HPDE6-E6E7 (cell line): Measurements from ENCODE around the gene DLGAP4.
A peak's percentile ranks its signal among the peaks of the same experiment; 100 is the strongest.

Experiments used
- DNase-seq: peaks from one replicate; pipeline ENCODE4 v3.0.0; 2011; ENCODE audit warnings: missing footprints; ENCODE audit errors: extremely low spot score

DLGAP4 gene

DNA sequence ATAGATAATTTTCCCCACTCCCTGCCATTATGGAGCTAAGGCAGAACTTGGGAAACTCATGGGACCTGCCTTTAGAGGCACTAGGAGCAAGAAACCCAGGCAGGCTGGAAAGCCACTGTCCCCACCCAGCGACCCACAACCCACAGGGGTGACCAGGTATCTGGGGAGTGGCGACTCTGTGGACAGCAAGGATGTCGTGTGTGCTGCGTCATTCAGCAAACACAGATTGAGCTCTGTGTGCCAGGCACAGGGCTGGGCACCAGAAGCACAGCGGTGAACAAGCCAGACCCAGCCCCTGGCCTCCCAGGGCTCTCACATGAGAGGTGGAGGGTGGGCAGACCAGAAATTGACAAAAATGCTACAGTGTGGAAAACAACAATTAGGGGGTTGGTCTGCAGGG is 27.7 kb downstream of the DLGAP4 start:
- no peak for DNase-seq

DNA sequence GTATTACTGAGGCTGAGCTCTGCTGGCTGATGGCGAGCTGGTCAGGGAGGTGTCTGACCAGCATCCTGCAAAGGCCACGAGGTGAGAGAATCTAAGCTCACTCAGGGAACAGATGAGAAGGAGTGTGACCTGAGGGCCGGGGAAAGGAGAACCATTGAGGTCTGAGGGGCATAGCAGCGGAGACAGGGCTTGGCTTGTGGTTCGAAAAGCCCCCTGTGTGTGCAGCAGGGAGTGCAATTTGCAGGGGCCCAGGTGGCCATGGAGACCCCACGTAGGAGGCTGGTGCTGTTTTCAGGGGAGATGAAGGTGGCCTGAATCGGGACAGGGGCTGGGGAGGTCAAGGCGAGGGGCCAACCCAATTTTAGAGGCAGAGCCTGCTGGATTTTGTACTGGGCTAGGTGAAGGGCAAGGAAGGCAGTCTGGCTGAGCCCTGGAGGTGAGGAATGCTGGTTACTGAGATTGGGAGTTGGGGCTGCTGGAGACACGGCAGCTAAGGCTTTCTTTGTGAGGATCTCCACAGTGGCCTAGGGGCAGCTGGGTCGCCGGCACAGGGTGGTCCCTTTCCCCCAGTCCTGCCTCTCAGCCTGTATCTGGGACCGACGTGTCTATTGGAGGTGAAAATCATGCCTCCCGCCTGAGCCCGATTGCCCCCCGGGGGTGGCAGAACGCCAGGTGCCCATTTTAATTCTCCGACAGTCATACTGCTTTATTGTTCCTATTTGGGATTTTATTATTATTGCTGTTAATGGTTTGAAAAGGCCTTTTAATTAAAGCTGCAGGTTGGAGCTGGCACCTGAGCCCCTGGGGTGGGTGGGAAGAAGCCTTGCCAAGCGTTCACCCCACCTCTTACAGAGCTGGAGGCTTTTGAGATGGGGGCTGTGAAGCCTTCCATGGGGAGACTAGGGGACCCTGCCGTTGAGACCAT is 28.4 kb downstream of the DLGAP4 start:
- no peak for DNase-seq

DNA sequence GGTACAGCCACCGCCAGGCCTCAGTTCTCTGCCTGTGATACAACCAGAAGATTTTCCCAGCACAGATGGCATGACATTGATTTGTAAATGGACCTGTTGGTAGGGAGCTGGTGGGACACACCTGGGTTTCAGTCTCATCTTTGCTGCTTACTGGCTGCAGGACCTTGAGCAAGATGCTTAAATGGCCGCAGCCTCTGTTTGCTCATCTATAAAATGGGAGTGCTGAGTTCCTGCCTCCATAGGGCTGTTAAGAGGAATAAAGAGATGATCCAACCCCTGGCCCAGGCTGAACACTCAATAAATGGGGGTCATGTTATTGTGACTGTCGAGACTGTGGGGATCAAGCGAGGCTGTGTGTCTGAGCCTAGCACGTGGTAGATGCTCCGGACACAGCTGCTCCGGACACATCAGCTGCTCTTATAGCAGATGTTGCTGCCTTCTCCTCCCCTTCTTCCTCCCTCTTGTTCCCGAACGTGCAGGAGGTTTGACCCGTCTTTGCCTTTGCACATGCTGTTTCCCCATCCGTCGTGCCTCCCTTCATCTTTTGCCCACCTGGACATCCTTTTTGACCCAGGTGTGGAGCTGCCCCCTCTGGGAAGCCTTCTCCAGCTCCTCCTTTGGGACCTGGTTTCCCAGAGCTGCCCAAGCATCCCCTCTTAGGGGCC is 29.2 kb downstream of the DLGAP4 start:
- DNase-seq = no peak

DNA sequence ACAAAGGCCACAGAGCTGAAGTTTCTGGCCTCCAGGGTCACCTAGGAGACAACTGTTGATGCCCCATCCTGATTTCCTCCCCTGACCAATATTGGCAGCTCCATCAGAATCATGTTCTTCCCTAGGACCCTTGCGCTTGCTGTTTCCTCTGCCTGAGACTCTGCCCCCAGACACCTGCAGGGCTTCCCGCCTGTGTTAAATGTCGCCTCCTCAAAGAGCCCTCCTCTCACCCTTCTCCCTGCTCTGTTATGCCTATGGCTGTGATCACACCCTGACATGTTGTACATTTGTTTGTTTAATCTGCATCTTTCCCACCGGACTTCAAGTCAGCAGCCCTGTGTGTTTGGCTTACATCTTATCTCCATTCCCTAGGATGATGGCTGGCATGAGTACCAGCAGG is 30.1 kb downstream of the DLGAP4 start:
- no peak for DNase-seq

DNA sequence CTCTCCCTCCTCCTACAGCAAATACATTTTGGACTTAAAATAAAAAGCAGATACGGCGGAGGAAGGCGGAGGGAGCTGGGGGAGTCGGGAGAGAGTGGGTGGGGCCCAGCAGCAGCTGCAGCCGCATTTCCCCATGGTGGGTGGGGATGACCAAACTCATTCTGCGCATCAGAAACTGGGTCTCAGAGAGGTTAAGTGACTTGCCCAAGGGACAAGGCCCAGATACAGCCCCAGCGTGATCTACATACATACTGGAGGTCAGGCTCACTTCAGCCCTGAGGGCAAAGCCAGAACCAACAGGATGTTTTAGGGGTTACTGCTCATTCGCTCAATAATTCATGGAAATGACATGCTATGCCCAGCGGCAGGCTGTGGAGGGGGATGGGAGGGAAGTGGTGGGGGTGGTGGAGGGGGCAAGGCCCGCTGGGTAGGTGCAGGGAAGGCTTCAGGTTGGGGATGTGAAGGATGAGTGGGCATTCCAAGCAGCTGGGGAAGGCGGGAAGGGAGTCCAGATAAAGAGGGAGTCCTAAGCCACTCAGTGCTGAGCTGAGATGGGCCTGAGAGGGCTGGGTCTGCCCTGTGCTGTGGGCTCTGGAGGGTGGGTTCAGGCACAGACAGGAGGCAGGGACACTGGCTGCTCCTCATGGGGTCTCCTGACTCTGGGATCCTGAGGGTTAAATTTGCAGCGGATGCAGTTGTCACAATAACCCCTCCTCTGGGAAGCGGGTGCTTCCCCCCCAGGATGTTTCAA is 31.0 kb downstream of the DLGAP4 start:
- DNase-seq = no peak

DNA sequence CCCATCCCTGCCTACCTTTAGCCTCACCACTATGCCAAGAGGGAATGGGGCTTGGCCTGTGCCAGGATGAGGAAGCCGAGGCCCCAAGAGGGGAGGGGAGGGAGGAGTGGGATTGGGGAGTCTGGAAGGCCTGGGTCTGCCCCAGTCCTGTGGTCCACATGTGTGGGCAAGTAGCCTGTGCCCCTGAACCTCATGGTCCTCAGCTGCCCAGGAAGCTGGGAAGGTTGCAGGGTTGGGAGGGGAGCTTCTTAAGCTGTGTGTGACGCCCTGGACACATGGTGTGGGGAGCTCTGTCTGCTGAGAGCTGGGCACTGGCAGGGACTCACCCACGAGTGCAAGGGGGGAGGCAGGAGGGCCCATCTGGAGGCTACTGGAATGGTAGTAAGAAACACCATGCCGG is 31.7 kb downstream of the DLGAP4 start:
- no peak for DNase-seq

DNA sequence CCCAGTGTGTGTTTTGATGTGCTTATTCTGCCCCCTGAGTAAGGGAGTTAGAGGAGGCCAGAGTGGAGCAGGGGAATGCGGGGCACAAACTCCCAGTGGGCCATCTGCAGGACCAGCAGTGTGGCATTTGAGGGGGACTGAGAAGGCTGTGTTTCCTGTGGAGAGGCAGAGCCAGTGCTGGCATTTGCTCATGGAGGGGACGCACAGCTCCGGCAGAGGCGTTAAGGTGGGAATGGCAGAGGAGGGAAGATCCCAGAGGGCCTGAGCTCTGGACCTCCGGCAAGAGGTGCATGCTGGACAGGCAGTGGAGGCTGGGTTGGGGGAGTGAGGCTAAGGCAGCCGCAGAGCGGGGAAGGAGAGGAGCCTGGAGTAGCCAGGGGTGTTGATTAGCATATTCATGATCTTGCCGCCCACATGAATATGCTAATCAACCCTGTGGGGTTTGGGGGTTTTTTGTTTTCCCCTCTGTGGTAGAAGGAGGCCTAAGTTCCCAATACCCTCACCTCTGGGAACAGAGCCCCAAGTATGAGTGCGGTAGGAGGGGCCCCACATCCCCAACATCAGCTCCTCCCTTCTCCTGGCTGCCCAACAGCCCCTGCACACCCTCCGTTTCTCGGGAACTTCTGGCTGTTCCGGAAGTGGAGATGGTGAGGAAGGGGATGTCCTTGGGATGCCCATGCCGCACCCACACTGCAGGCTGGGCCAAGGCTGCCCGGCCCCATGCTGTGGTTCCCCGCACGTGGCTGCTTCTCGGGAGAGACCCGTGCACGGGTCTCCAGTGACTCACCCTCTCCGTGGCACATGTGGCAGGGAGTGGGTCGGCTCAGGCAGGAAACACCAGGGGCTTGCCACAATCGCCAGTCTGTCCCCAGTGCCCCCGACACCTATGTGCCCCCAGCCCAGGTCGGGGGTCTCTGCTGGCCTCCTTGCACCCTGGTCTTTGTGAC is 33.8 kb downstream of the DLGAP4 start:
- DNase-seq = no peak

DNA sequence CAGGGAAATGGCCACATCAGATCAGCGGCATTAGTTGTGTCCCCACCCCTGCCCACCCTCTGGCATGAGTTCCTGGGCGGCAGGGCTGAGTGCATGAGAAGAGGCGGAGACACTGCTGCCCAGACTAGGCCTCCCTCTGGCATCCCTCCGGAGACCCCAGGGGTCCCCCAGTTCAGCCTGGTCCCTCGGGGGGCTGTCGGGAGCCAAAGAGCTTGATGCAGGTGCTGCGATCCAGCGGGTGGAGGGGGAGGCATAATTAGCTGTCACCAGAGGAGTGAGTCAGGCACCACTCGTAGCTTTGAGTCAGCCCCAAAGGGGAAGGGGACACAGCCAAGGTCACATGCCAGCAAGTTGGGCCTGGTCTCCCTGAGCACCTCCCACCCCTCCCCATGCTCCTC is 34.5 kb downstream of the DLGAP4 start:
- DNase-seq = no peak

DNA sequence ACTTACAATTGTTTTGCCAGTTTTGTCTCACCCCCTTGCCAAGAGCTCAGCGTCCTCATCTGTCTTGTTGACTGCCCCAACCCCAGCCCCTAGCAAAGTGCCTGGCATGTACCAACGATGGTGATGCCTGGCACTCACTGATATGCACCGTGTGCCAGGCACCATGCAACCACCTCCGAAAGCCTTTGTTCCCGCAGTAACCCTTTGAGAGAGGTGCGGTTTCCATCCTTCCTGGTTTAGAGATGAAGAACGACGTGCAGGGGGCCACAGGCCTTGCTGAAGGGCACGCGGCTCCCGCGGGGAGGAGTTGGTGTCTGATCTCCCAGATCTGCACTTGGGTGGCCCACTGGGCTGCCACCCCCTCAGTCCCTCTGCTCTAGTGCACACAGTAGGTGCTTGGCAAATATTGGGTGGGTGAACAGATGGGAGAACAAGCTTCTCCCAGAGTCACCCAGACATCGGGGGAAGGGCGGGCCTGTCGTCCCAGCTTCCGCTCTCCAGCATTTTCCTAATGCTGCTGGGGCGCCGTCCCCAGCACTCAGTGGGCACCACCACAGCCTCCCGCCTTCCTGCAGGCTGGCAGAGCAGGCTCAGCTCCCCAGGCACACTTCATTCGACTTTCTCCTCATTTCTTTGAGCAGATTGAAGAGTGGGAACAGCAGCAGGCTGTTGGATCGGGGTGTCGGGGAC is 35.3 kb downstream of the DLGAP4 start:
- no peak for DNase-seq

DNA sequence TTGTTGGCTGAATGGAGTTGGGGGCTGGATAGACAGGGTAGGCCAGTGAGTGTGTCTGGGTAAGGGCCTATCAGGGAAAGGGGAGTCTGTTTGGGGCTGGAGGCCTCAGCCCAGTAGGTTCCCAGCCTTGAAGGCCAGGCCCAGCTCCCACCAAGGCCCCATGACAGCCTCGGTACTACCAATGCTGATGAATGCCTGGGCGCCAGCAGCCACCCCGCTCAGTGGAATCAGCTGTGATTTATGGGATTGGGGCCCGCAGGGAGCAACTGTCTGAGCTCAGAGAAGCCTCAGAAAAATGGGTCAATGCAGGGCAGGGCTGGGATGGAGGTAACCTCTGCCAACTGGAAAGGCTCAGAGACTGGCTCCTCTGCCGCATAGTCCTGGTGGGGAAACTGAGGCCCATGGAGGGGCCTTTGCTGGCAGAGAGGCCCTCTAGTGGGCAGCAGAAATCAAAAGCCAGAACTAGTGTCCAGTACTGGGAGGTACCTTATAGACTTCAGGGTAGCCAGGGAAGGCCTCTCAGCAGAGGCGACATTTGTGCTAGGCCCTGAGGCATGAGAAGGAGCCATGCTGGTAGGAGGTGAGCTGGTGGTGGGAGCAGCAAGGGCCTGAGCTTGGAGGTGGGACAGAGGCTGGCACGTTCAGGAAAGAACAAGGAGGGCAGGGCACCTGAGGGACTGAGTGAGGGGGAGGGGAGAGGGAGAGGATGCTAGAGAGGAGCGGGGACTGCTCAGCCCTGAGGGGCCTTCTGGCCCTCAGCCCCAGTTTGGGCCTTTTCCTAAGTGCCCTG is 36.4 kb downstream of the DLGAP4 start:
- no peak for DNase-seq

DNA sequence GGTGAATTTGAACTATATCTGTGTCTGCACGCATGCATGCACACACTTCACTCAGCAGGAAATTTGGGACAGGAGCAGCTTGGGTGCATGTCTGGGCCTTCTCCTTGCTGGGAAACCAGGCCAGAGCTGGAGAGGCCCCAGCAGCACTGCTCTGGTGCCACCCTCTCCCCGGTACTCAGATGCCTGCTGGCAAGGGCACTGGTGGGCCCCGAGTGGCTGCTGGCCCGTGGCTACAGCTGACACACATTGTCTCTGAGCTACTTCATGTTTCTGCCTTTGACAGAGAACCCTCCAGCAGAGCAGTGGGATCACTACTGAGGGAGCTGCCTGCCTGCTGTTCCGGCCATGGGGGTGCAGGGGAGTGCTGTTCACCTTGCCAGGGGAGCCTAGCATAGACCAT is 37.5 kb downstream of the DLGAP4 start:
- DNase-seq = no peak

DNA sequence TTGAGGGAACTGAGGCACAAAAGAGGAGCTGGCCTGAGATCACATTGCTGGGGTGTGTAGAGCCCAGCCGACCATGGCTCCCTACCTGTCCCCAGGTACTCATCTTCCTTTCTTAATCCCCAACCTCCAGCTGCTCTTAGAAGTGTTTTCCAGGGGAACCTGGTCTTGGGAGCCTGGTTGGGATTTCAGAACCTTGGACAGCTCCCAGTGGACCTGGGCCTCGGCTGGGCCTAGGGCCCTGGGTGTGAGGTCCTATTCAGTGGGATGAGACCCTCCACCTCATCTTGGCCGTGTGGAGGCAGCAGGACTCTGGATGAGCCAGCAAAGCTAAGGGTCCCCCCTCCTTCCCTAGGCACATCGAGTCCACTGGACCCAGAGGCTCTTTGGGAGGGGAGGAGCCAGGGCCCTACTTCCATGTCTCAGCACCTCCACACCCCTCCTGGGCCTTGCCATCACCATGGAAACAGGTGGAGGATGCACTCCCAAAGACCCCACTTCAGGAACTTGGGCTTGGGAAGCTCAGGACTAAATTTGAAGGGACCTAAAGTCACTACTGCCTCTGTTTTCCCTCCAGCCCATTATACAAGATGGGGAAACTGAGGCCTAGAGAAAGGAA is 38.5 kb downstream of the DLGAP4 start:
- DNase-seq = peak; percentile 91

DNA sequence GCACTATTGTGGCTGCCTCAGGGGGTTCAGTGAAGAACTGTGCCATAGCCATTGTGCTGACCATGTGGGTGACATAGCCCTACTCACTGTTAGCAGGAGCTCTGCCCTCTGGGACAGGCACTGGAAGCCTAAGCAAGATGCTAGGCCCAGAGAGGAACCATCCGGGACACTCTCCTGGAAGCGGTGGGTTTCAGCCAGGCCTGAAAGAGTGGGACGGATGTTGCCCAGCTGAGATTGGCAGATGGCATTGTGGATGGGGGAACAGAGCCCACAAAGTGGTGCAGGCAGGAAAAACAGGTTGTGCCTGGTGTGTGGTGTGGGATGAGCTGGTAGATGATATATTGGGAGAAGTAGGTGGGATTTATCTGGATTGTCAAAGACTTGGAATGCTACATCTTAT is 40.1 kb downstream of the DLGAP4 start:
- DNase-seq = no peak

DNA sequence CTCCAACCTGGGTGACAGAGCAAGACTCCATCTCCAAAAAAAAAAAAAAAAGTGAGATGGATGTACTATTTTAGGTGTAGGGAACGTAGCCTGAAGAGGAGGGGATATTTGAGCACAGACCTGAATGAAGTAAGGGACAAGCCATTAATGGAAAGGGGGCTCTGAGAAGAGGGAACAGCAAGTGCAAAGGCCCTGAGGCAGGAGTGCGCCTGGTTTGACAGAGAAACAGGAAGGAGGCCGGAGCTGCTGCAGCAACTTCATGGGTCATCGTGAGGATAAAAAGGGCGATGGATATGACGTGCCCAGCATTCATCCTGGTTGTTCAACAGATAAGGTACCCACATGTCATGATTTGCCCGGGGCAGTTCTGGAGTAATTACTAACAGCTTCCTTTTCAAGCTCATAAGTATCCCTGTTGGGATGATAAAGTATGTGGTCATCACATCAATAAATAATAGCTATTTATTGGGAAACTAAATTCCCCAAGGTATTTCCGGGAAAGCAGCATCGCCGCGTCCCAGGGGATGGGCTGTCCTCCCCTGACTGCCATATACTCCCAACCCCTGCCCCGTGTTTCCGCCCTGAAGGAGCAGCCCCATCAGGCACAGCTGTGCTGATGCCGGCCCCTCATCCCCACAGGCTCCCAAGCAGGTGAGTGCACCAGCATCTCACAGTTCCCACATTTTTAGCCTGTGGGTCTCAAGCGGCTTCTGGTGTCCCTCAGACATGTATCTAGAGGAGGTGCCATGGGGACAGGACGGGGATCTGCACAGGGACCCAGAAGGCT is 43.4 kb downstream of the DLGAP4 start:
- peak; percentile 99 for DNase-seq

DNA sequence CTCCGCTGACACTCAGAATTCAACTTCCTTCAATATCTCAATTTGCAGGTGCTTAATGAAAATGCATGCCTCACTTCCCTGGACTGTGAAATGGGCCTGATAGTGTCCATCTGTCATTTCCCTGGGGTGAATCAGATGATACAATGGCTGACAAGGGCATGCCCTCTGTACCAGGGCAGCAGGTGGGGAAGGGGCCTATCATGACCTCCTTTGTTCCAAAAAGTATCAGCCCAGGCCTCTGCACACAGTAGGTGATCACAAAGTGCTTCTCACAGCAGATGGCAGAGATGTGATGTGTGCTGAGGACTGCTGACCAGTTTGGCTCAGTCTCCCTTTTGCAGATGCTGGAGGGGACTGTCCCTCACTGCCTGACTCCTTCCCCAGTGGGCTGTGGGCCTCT is 44.3 kb downstream of the DLGAP4 start:
- no peak for DNase-seq

DNA sequence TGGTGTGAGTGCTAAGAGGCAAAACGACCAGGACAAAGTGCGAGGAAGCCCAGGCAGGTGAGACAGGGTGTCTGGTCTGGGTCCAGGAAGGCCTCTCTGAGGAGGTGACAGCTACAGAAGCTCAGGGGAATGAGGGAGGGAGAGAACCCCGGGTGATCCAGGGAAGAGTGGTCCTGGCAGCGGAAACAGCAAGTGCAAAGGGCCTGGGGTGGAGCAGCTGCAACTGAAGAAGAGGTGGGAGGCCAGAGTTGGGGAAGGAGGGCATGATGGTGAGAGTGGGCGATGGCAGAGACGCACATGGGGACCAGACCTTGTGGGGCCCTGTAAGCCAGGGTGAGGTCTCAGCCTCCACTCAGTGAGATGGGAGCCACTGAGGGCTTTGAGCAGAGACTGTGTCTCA is 45.8 kb downstream of the DLGAP4 start:
- no peak for DNase-seq

DNA sequence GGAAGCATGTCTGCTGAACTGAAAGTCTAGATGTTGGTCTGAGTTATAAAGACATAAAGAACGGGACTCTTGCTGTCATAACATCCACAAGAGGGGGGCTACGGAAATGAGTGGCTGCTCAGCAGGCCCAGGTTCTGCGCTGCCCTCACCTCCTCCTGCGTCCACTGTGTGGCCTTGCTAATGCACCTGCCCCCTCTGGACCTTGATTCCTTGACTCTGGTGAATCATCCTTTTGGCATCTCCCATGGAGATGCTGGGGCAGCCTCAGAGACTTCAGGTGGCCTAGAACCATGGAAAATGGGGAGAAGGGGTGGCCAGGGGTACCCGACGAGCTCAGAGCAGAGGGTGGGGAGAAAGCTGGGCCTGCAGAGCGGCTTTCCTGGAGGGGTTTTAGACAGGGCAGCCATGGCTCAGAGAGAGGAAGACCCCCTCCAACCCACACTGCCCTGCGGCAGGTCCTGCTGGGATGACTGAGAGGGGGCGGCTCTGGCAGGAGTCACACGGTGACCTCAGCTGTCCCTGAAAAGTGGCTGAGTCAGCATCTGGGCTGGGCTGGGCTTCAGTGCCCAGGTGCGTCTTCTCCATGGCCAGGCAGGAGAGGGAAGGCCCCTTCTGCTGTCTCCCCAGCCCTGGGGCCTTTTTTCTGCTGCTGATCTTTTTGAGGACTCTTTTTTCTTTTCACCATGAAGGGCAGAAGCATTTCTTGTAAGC is 46.9 kb downstream of the DLGAP4 start:
- peak; percentile 46 for DNase-seq

DNA sequence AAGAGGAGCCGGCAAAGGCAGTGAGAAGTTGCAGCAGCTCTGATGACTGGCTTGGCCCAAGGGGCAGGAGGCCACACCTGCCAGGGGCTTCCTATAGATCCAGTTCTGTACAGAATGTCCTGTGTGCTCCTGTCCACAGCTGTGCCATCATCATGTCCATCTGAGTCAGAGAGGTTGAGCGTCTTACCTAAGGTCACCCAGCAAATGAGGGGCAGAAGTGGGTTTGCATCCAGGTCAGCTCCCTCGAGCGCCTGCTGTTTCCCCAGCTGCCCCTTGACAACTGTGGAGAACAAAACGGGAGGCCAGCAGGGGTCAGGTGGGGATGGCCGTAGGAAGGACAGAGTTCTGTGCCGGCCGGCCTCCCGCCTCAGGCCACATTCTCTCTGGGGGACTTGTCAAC is 47.6 kb downstream of the DLGAP4 start:
- DNase-seq = no peak
